C4-2B (cell line): Measurements from ENCODE around the gene TRERF1.

Source experiments
- H3K27ac ChIP-seq: fragments of 450-650 bp; 2 replicates; pipeline ENCODE4 v1.5.1; 2017
- CTCF ChIP-seq: fragments of 450-650 bp; conservative IDR thresholded peaks from 2 replicates; pipeline ENCODE4 v1.5.1; 2017; ENCODE audit warnings: mild to moderate bottlenecking
- ZFX ChIP-seq: fragments of 450-650 bp; IDR thresholded peaks from 2 replicates; pipeline ENCODE4 v1.6.1; 2017

TRERF1 gene

GRCh38 chr6:42406306-42407280 is 45.1 kb downstream of the TRERF1 start:
- TF ChIP-seq CTCF: no peak
- no peak for TF ChIP-seq ZFX
- no peak overlapping the region for H3K27ac ChIP-seq

- TF ChIP-seq ZFX (no peak), CTCF (no peak)
- H3K27ac ChIP-seq: no peak overlapping the region
These were observed 46.7 kb downstream of the TRERF1 start for GRCh38 chr6:42405021-42405420.

GRCh38 chr6:42404484-42404883 is 47.2 kb downstream of the TRERF1 start:
- TF ChIP-seq ZFX (no peak), CTCF (no peak)
- H3K27ac ChIP-seq: no peak overlapping the region

- H3K27ac ChIP-seq: no peak overlapping the region
- TF ChIP-seq ZFX (no peak), CTCF (no peak)
These were observed 47.9 kb downstream of the TRERF1 start for GRCh38 chr6:42403831-42404230.

GRCh38 chr6:42403421-42403820 is 48.3 kb downstream of the TRERF1 start:
- TF ChIP-seq ZFX (no peak), CTCF (no peak)
- no peak overlapping the region for H3K27ac ChIP-seq

GRCh38 chr6:42402184-42402583 is 49.5 kb downstream of the TRERF1 start:
- no peak overlapping the region for H3K27ac ChIP-seq

More at GRCh38 chr6:42402184-42402583, 49.5 kb downstream of the TRERF1 start:
- no peak for TF ChIP-seq ZFX
- TF ChIP-seq CTCF: no peak
